T-helper 2 cell treated with Interferon-gamma antibody and Interleukin-4, amounts not matched to agents 5 μg/mL and 100 μg/mL, for 36 hours (primary cell): ENCODE measurements around the gene TENM4.
A peak's percentile ranks its signal among the peaks of the same experiment; 100 is the strongest.
"Not testable (repeated sequence)": the region's sequence is repeated elsewhere in the genome, so short reads cannot be mapped to it uniquely, and the experiment has no call there.

Experiments
- DNase-seq: peaks from one replicate; pipeline ENCODE4 v3.0.0; 2021; ENCODE audit warnings: low spot score
- H3K27ac Mint-ChIP-seq: one replicate; pipeline ENCODE4 v1.8.0; 2021; ENCODE audit warnings: mild to moderate bottlenecking, mixed read lengths
- H3K27me3 Mint-ChIP-seq: one replicate; pipeline ENCODE4 v1.8.0; 2021; ENCODE audit warnings: low read depth, mixed read lengths
- H3K36me3 Mint-ChIP-seq: one replicate; pipeline ENCODE4 v1.8.0; 2021; ENCODE audit warnings: low read depth, mixed read lengths
- H3K4me1 Mint-ChIP-seq: one replicate; pipeline ENCODE4 v1.8.0; 2021; ENCODE audit warnings: low read depth, mixed read lengths
- H3K4me3 Mint-ChIP-seq: one replicate; pipeline ENCODE4 v1.8.0; 2022; ENCODE audit warnings: mild to moderate bottlenecking, moderate library complexity, mixed read lengths
- H3K9me3 Mint-ChIP-seq: one replicate; pipeline ENCODE4 v1.8.0; 2021; ENCODE audit warnings: mixed read lengths

Gene TENM4

GRCh38 chr11:78638704-78639380 lies 802.0 kb downstream of the TENM4 start:
- Mint-ChIP-seq H3K27ac (no peak overlapping the region), H3K9me3 (peaks cover 24% of the 10 kb centered on the region), H3K4me1 (peaks cover 25% of the 10 kb centered on the region), H3K36me3 (peaks cover 9% of the 10 kb centered on the region), H3K4me3 (no peak overlapping the region), H3K27me3 (no peaks in the 10 kb centered on the region)
- no peak for DNase-seq

- H3K27ac Mint-ChIP-seq, H3K27me3 Mint-ChIP-seq, H3K36me3 Mint-ChIP-seq, H3K4me3 Mint-ChIP-seq, DNase-seq: not testable (repeated sequence)
- peaks cover 15% of the 10 kb centered on the region for H3K4me1 Mint-ChIP-seq
- H3K9me3 Mint-ChIP-seq, result peaks cover 25% of the 10 kb centered on the region
Measured at GRCh38 chr11:78637527-78637926, 803.3 kb downstream of the TENM4 start.

- Mint-ChIP-seq H3K4me3 (no peak overlapping the region), H3K27ac (peak overlapping the region; percentile 69), H3K36me3 (peaks cover 7% of the 10 kb centered on the region), H3K4me1 (peaks cover 8% of the 10 kb centered on the region), H3K9me3 (peaks cover 25% of the 10 kb centered on the region), H3K27me3 (no peaks in the 10 kb centered on the region)
- no peak for DNase-seq
Measured at GRCh38 chr11:78635814-78636506, 804.9 kb downstream of the TENM4 start.

GRCh38 chr11:78633516-78634310 lies 807.1 kb downstream of the TENM4 start:
- Mint-ChIP-seq H3K27me3 (no peaks in the 10 kb centered on the region), H3K4me1 (peaks cover 8% of the 10 kb centered on the region), H3K9me3 (peaks cover 41% of the 10 kb centered on the region), H3K27ac (no peak overlapping the region), H3K36me3 (peaks cover 7% of the 10 kb centered on the region), H3K4me3 (no peak overlapping the region)
- no peak for DNase-seq

- no peak overlapping the region for H3K27ac Mint-ChIP-seq
- DNase-seq, result no peak
Measured at GRCh38 chr11:78630561-78631303, 810.1 kb downstream of the TENM4 start.

GRCh38 chr11:78630155-78630554 lies 810.7 kb downstream of the TENM4 start:
- Mint-ChIP-seq H3K9me3 (peaks cover 39% of the 10 kb centered on the region), H3K27me3 (peaks cover 6% of the 10 kb centered on the region), H3K36me3 (peaks cover 5% of the 10 kb centered on the region), H3K27ac (no peak overlapping the region), H3K4me1 (peaks cover 2% of the 10 kb centered on the region), H3K4me3 (no peak overlapping the region)
- no peak for DNase-seq

More at GRCh38 chr11:78630561-78631303, 810.1 kb downstream of the TENM4 start:
- Mint-ChIP-seq H3K4me3 (no peak overlapping the region), H3K27me3 (peaks cover 2% of the 10 kb centered on the region), H3K36me3 (peaks cover 6% of the 10 kb centered on the region), H3K4me1 (peaks cover 3% of the 10 kb centered on the region), H3K9me3 (peaks cover 42% of the 10 kb centered on the region)

GRCh38 chr11:78622666-78623065 lies 818.2 kb downstream of the TENM4 start:
- peaks cover 20% of the 10 kb centered on the region for H3K9me3 Mint-ChIP-seq
- no peaks in the 10 kb centered on the region for H3K4me1 Mint-ChIP-seq
- no peak overlapping the region for H3K4me3 Mint-ChIP-seq
- no peak overlapping the region for H3K27ac Mint-ChIP-seq
- H3K27me3 Mint-ChIP-seq, result peaks cover 15% of the 10 kb centered on the region
- no peaks in the 10 kb centered on the region for H3K36me3 Mint-ChIP-seq
- no peak for DNase-seq

GRCh38 chr11:78620159-78620558 lies 820.7 kb downstream of the TENM4 start:
- no peak for DNase-seq
- Mint-ChIP-seq H3K9me3 (peaks cover 18% of the 10 kb centered on the region), H3K36me3 (no peaks in the 10 kb centered on the region), H3K4me1 (no peaks in the 10 kb centered on the region), H3K4me3 (no peak overlapping the region), H3K27me3 (peaks cover 9% of the 10 kb centered on the region), H3K27ac (no peak overlapping the region)

- Mint-ChIP-seq H3K4me3 (no peak overlapping the region), H3K27ac (no peak overlapping the region), H3K36me3 (no peaks in the 10 kb centered on the region), H3K9me3 (peaks cover 18% of the 10 kb centered on the region), H3K4me1 (no peaks in the 10 kb centered on the region), H3K27me3 (peaks cover 8% of the 10 kb centered on the region)
- DNase-seq, result no peak
Measured at GRCh38 chr11:78615724-78616123, 825.1 kb downstream of the TENM4 start.

GRCh38 chr11:78613378-78613813 lies 827.4 kb downstream of the TENM4 start:
- Mint-ChIP-seq H3K27me3 (peaks cover 4% of the 10 kb centered on the region), H3K27ac (no peak overlapping the region), H3K4me3 (no peak overlapping the region), H3K9me3 (peaks cover 2% of the 10 kb centered on the region), H3K4me1 (no peaks in the 10 kb centered on the region), H3K36me3 (no peaks in the 10 kb centered on the region)
- DNase-seq, result no peak

- Mint-ChIP-seq H3K27me3 (peaks cover 2% of the 10 kb centered on the region), H3K9me3 (no peaks in the 10 kb centered on the region), H3K4me1 (no peaks in the 10 kb centered on the region), H3K36me3 (no peaks in the 10 kb centered on the region), H3K27ac (no peak overlapping the region), H3K4me3 (no peak overlapping the region)
- DNase-seq, result no peak
Measured at GRCh38 chr11:78612721-78613377, 828.0 kb downstream of the TENM4 start.

- H3K27me3 Mint-ChIP-seq, H3K27ac Mint-ChIP-seq, H3K9me3 Mint-ChIP-seq, H3K4me1 Mint-ChIP-seq, DNase-seq, H3K4me3 Mint-ChIP-seq, H3K36me3 Mint-ChIP-seq: not testable (repeated sequence)
Measured at GRCh38 chr11:78609321-78609720, 831.5 kb downstream of the TENM4 start.

GRCh38 chr11:78607696-78608095 lies 833.1 kb downstream of the TENM4 start:
- Mint-ChIP-seq H3K27ac (no peak overlapping the region), H3K9me3 (no peaks in the 10 kb centered on the region)

More at GRCh38 chr11:78607696-78608095, 833.1 kb downstream of the TENM4 start:
- Mint-ChIP-seq H3K36me3 (no peaks in the 10 kb centered on the region), H3K4me3 (no peak overlapping the region), H3K27me3 (no peaks in the 10 kb centered on the region), H3K4me1 (no peaks in the 10 kb centered on the region)
- DNase-seq, result no peak
